ENCODE results near the gene WIPF1.

The WIPF1 gene

DNA sequence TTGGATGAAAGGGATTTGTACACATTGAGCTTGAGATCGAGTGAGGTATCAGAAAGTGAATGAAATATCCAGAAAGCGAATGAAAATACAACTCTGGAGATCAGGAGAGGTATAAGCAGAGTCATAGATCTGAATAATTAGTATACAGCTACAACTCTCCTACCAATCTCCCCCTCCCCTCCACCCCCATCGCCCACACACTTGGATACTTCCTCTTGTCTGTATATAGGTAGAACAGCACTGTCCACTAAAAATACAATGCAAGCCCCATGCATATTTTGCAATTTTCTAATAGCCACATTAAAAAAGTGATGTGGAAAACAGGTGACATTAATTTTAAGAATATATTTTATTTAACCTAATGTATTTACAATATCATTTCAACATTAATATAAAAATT, 23.7 kb upstream of the WIPF1 start:
- no peak for DNase-seq

DNA sequence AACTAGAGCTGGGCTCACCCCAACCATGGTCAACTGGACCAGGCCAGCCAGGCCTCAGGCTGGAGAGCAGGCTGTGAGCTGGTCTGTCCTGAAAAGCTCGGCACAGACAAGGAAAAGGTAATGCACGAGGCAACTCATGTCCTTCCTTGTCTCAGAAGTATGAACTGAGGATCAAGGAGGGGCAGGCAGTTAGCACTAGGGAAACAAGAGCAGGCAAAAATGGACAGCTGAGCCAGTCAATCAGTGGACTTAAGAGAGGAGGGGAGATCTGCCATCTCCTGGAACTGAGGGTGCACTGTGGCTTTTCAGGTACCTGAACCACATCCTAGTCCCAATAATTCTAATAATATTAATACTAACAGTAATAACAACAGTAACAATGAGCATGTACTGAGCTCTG, 20.6 kb upstream of the WIPF1 start:
- no peak for DNase-seq

DNA sequence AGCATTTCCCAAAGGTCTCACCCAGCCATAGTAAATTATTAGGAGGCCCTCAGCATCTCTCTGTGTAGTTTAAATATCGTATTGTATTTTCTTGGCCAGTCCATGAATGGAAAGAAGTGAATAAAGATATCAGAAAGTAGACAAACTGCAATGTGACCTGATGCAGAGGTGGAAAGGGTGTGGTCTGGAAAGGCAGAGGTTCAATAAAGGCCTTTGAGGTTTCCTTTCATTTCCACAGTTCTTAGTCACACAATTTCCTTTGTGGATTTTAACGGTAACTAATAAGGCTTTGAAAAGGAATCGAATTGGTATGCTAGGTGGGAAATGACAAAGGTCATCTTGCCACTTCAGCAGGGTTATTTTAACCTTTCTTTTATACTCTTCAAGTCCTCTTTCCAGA, 20.1 kb upstream of the WIPF1 start:
- DNase-seq: no peak

DNA sequence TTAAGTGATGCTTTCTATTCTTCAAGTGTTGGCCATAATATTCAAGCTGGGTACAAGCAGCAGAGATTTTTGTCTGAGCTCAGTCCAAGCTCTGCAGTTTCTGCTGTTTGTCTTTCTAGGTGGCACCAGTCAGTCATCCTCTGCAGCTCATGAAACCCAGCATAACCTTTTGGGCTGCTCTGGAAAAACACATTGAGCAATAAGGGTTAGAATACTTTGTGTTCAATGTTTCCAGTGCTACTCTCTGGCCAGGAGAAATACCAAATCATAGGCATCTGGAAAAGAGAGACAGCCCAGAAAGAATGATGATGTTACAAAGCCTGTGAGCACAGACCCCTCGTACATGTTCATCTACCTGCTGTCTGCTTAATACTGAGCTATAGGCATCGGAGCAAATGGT, 19.5 kb upstream of the WIPF1 start:
- no peak for DNase-seq

DNA sequence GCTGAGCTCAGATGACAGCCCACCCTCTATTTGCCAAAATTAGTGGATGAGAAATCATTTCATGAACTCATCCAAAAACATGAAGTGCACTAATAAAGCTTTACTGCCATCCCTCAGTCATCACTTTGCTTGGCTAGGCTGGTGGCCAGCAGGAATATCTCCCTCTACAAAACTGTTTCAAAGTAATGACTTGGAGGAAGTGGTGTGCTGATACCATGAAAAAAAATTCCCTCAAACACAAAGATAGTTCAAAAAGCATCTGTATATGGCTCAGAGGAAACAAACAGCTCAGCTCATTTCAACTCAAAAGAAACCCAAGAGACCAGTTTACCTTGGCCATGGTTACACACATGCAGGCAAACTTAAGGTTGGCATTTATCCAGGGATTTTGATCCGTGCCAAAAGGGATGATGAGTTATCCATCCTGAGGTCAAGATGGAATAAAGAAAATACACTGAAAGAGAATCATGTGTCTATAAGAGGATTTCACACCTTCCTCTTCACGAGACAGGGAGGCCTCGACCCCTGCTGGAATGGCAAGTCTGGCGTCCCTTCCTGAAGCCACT, 18.4 kb upstream of the WIPF1 start:
- no peak for DNase-seq

DNA sequence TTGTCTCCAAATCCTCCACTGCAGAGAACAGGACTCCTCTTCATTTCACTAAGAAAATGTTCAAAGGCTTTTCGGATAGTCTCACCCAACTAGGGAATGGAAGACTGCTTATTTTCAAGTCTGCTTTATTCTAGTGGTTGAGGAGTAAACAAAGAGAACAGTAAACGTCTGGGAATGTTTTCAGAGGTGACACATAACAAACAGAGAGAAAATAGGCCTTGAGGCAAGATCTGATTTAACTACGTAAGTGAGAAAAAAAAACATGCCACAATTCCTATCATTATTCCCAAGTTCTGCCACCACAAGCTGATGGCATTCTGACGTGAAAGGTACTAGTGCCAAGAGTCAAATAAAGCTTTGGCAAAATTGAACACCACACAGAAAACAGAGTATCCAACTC, 16.7 kb upstream of the WIPF1 start:
- no peak for DNase-seq

DNA sequence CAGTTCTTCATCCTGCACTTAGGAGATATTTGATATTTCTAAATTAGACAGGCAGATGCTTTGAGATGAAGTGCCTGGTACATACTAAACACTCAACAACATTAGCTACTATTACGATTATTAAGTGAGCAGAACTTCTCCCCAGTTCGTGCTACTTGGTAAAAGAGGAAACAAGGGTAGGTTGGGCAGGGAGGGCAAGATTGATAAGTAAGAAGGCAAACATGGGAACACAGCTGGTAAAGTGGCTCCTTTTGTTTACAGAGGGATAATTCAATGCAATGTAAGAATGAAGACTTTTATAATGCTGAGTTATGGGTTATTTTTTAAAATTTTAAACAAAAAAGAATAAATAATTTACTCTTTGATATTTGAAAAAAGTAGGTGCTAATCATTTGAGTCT, 15.9 kb upstream of the WIPF1 start:
- no peak for DNase-seq

DNA sequence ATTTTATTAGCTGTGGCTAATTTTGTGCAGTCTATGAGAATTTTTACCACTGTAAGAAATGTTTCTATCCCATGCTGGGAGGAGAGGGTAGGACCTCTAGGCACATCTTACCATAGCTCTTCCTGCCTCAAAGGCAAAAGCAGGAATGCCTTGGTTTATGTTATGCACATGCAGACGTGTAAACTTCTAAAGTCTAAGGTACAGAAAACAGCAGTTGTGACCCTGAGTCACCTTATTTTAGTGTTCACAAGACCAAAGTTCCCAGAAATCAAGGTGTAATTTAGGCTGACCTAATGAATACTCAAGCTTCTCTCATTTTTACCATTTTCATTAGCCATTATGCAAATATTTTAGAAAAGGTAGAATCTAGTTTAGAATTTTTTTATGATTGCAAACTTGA, 15.4 kb upstream of the WIPF1 start:
- no peak for DNase-seq

DNA sequence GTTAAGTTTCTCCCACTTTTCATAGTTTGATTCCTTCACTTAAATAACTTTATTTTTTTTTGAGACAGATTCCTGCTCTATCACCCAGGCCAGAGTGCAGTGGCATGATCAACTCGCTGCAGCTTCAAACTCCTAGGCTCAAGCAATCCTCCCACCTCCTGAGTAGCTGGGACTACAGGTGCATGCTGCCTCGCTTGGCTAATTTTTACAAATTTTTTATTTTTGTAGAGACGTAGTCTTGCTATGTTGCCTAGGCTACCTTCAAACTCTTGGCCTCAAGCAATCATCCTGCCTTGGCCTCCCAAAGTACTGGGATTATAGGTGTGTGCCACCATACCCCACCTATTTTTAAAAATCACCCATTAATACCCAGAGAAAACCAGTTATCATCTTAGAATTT, 14.2 kb upstream of the WIPF1 start:
- no peak for DNase-seq

DNA sequence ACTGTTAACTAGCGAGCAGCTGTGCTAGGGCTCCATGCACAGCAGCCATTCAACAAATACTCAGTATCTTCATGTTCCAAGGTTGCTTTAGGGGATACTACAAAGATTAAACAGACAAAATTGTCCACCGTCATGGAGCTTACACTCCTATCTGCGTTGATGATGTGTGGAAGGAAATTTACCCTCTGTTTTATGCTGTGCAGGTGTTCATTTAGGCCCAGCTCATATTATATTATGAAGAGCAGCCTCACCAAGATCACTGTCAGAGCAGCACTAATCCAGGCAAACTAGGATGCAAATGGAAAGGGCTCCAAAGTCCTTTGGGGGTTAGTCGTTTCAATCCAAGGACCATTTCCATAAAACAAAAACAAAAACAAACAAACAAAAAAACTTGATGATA, 13.4 kb upstream of the WIPF1 start:
- no peak for DNase-seq

DNA sequence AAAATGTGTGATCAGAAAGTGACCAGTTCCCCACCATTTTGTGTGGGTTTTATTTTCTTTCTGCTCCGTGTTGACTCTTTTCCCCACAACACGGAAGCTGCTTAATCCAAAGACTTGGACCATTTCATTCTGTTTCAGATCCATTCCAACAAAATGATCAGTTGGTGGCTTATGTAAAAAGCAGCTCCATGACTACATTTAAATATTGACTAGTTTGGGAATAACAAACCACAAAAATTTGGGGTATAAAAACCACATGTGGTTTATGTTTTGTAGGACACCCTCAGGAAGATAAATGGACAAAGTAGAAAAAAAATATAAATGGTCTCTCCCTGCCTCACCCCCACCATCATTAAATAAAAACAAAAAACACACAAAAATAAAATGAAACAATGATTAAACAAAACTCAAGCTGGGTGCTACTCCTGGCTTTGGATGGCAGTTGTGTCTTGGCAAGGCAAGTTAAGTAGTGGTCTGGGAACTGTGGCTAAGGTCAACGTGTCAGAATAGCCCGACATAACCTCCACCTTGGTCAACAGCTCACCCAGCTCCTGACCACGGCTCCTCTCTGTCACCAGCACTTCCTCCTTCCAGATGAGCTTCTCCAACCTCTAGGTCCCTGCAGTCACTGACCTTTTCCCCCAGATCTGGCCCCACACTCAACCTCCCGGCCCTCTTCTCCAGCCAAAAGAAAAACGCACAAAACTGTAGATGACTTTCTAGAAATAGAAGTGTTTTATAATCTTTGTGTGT, 12.8 kb upstream of the WIPF1 start:
- DNase-seq: no peak

DNA sequence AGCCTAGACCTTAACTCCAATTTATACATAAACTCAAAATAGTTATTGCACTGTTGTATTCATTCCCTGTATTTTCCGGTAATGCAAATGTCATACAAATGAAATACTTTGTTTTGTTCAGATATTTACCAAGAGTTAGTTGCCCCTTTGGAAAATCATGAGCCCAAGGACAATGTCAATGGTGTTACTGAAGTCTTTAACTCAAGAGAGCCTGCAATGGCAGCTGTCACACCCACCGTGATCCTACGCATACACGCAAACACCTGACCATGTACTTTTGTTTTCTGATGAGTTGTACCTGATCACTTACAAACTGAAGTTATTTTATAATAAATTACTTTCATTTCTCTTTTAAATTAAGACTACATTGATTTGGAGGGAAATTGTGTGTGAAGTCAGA, 11.7 kb upstream of the WIPF1 start:
- DNase-seq: no peak

DNA sequence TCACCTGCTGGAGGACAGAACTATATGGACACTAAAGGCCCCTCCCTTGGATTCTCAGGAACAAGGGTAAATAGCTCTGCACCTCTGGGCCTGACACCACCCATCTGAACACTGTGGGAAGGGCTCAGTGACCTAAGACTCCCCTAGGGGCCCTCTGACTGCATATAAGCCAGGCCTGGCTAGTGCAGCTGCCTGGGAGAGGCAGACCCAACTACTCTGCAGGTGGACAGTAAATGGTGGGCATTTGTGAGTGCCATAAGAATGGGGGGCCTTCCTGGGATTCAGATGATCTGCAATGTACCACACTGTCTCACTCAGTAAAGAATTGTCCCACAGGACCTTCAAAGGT, 11.2 kb upstream of the WIPF1 start:
- DNase-seq: no peak

DNA sequence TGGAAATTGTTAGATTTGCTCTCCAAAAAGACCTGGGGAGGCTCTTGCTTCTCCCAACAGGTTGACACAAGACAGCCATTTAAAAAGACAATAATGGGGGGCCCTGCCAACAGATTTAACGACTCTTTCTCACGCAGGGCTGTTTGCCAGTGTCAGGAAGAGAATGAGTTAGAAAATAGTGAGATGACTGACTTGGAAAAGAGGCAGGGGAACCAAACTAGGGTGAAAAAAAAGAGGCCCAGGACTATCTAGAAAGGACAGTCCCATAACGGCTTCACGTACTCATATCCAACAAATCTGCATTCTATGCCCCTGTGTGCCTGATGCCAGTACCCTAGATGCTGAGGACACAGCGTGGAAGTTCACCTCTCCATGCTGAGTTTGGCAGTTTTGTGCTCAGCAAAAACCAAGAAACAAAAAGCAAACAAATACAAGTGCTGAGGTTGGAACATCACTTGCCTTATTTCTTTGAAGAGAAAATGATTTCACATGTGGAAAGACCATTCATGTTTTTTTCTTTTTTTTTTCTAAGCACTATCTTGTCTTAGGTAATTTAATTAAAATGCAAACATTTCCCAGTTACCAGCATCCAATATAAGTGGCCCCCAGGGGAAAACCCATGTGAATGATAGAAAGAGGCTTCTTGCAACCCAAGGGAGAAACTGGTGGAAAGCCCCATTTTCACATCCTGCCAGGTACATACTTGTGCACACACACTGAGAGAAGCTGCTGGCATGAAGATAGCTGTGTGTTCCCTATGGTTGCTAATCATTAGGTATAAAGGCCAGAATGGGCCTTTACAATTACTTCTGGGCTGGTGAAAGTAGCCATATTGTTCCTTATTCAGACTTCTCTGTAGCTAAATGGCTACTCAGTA, 10.6 kb upstream of the WIPF1 start:
- no peak for DNase-seq

DNA sequence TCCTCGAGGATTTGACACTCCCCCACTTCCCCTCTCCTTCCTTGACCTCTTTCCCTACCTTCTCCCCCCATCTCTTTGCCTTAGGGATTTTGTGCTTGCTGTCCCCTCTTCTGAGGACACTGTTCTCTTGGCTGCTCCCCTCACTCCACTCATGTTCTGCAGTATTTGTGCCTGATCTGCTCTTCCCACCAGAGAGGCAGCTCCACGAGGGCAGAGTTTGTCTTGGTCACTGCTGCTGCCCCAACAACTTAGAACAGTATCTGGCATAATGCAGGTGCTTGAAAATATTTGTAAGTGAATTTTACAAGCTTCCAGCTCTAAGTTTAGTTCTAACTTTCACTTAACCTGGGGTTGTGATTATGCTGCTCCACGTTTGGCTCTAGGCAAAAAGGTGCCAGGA, 10.0 kb upstream of the WIPF1 start:
- DNase-seq: no peak

DNA sequence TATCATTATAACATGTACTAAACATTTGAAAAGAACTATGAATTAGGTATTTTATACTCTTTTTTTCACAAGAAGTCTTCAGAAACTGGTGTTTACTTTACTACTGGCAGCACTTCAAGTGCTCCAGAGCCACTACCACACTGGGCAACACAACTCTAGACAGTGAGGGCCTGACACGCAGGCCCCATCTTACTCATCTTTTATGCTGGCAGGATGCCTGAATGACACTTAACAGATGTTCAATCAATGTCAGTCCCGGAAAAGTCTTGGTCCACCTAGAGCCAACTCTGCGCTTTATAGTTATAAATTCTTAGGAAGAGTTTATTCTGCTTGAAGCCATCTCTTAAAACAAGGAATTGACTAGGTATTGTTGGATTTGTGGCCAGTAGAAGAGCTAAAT, 8.7 kb upstream of the WIPF1 start:
- DNase-seq: no peak

DNA sequence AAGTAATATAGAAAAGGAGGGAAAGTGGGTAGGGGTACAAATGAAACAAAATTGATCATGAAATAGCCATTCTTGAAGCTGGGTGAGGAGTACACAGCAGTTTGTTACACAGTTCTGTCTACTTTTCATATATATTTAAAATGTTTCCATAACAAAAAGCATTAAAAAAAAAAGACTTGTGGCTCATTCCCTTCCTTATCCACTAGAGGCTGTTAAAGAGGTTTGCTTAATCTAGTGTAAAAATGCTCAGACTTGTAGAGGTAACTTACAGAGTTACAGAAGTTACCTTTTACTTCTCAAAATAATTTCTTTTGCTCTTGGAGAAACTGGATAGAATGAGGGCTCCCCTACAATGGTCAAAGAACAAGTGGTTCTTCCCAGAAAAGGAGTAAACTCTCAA, 8.1 kb upstream of the WIPF1 start:
- DNase-seq: no peak

DNA sequence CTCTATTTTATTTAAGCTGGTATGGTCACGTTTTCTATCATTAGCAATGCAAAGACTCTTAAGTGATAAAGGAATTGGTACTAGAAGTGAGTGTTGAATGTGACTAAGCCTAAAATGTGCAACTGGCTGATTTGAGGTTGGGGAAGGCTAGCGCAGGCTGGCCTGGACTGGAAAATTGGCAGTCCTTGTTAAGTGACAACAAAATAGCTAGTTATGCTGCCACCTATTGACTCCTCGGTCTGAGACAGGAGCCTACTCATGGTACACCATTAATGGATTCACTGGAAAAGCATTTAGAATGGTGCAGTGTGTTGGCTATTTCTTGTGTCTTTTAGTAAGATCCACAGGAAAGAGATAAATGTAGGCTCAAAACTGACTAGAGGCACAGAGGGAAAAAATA, 5.7 kb upstream of the WIPF1 start:
- DNase-seq: peak; percentile 52

DNA sequence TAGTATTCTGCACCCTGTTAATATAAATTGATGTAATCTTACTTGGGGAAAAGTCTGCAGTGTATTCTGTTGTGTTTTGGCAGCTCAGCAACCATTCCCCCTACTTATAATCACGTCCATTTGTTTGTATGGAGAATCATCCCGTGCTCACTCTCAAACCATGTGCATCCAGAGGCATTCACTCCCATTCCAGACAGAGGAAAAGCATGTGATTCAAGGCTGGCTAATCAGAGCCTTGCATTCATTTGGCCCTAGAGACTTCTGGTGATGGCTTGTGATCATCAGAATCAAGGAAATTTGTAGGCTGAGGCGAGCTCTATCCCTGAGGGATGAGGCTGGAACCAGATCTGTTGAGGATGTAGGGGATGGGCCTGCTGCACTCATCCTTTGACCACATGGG, 5.1 kb upstream of the WIPF1 start:
- DNase-seq: no peak

DNA sequence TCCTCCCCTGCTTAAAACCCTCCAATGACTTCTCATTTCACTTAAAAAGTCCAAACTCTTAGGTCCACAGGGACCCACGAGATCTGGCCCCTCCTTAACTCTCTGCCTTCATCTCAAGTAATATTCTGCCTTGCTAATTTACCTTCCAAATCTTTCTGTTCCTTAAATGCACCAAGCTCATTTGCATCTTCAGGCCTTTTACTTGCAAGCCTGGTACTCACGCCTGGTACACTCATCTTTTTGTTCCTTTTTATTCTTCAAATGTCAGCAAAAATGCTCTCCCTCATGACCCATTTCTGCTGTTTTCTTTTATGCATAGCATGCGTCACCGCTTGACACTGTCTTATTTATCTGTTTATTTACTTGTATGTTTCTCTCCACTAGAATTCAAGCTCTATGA, 2.7 kb upstream of the WIPF1 start:
- DNase-seq: no peak

DNA sequence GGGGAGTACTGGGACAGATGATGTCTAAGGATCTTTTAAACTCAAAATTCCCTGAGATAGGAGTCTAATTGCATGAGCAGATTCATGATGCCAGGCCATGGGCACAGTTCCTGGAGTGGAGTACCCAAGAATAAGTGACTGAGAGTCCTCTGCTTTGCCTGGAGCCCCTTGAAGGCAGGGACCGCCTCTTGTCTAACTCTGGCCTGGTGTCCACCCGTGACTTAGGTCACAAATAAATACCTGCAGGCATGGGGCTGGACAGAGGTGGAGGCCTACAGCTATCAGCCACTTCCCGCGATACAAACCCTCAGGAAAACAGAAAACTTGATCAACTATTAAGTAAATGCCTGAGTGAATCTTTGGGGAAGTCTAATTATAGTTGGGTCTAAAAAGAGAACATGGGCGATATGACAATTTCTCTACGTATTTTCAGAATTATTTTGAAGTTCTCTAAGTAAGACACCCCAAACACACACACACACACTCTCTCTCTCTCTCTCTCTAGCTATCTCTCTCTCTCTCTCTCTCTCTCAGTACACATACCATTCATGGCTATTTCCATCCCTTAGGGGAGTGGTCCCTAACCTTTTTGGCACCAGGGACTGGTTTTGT, 1.8 kb upstream of the WIPF1 start:
- DNase-seq: no peak

DNA sequence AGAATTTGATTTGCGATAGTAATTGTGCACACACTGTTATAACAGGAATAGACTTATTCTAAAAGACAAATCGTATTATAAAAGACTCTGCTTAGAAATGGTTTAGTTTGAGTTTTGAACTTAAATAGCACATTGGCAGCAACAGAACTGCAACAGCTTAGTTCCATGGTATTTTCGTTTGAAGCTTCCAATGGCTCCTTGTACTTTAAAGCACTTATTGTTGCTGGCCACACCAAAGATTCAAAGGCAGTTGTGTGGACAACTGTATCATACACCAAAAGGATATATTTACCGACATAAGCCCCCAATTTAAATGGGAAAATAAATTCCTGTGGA, 627 bp downstream of the WIPF1 start:
- no peak for DNase-seq

DNA sequence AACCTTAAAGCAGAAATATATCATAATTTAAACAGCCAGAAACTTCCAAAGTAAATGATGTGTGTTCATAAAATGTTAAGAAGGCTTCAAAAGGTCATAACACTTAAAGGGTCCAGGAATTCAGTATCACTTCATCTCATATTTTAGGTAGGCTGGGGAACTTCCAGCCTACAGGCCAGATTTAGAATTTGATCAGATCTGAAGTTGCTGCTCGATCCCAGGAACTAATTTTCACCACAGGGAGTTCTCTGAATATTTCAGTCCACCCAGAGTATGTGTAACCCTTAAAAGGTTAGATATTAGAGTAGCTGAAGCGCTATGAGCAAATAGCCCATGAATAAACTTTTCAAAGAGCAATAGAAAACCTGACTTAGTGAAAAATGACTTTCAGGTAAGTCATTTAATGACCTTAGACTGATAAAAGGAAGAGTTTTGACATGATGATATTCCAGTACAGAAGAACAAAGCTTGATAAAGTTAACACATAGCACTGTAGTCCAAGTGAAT, 1.7 kb downstream of the WIPF1 start:
- DNase-seq: no peak
